BLaER1 (cell line): ENCODE results near the gene ARRDC4.
"Not testable (repeated sequence)": the region's sequence is repeated elsewhere in the genome, so short reads cannot be mapped to it uniquely, and the experiment has no call there.

Experiments
- H3K27ac ChIP-seq: shearing (Covaris generic); formaldehyde crosslinking; 2 replicates; pipeline ENCODE4 v1.8.1; 2022
- H3K27me3 ChIP-seq: shearing (Covaris generic); formaldehyde crosslinking; 2 replicates; pipeline ENCODE4 v1.8.1; 2022
- H3K36me3 ChIP-seq: shearing (Covaris generic); formaldehyde crosslinking; 2 replicates; pipeline ENCODE4 v1.8.1; 2022
- H3K4me1 ChIP-seq: shearing (Covaris generic); formaldehyde crosslinking; 2 replicates; pipeline ENCODE4 v1.8.1; 2022
- H3K4me2 ChIP-seq: shearing (Covaris generic); formaldehyde crosslinking; 2 replicates; pipeline ENCODE4 v1.8.1; 2022
- H3K4me3 ChIP-seq: shearing (Covaris generic); formaldehyde crosslinking; 2 replicates; pipeline ENCODE4 v1.8.1; 2022
- H3K9ac ChIP-seq: shearing (Covaris generic); formaldehyde crosslinking; 2 replicates; pipeline ENCODE4 v1.8.1; 2022
- H3K9me3 ChIP-seq: shearing (Covaris generic); formaldehyde crosslinking; 2 replicates; pipeline ENCODE4 v1.8.1; 2022
- H4K20me1 ChIP-seq: shearing (Covaris generic); formaldehyde crosslinking; 2 replicates; pipeline ENCODE4 v1.8.1; 2022
- Cebpa-rat ChIP-seq: shearing (Covaris generic); IDR thresholded peaks from 2 replicates; pipeline ENCODE4 v1.8.1; 2022

The ARRDC4 gene

GRCh38 chr15:97978401-97979139, 18.1 kb downstream of the ARRDC4 start:
- Histone ChIP-seq H3K27me3 (no peaks in the 10 kb centered on the region), H3K4me1 (peaks cover 22% of the 10 kb centered on the region), H3K9me3 (no peaks in the 10 kb centered on the region), H3K4me2 (peak overlapping the region; percentile 45), H3K4me3 (no peak overlapping the region), H3K27ac (no peak overlapping the region), H4K20me1 (no peaks in the 10 kb centered on the region), H3K9ac (no peak overlapping the region), H3K36me3 (peaks cover 7% of the 10 kb centered on the region; the same call in 1 of the 2 replicates)
- TF ChIP-seq Cebpa-rat: no peak

- no peaks in the 10 kb centered on the region for H3K9me3 ChIP-seq
- H4K20me1 ChIP-seq: no peaks in the 10 kb centered on the region
- TF ChIP-seq Cebpa-rat: no peak
- H3K9ac ChIP-seq: no peak overlapping the region
- no peak overlapping the region for H3K4me3 ChIP-seq
- H3K4me2 ChIP-seq: peak overlapping the region; percentile 45
- H3K27me3 ChIP-seq: no peaks in the 10 kb centered on the region
- H3K27ac ChIP-seq: no peak overlapping the region
- peaks cover 3% of the 10 kb centered on the region; the same call in 1 of the 2 replicates for H3K36me3 ChIP-seq
- H3K4me1 ChIP-seq: peaks cover 22% of the 10 kb centered on the region
Observed at GRCh38 chr15:97979140-97979520, 18.6 kb downstream of the ARRDC4 start.

GRCh38 chr15:97981058-97981457, 20.6 kb downstream of the ARRDC4 start:
- H3K4me3 ChIP-seq: no peak overlapping the region
- no peaks in the 10 kb centered on the region for H4K20me1 ChIP-seq
- H3K27me3 ChIP-seq: no peaks in the 10 kb centered on the region
- H3K4me2 ChIP-seq: no peak overlapping the region
- peaks cover 22% of the 10 kb centered on the region for H3K4me1 ChIP-seq
- no peak overlapping the region for H3K9ac ChIP-seq
- H3K9me3 ChIP-seq: peaks cover 13% of the 10 kb centered on the region
- no peak overlapping the region for H3K27ac ChIP-seq
- no peaks in the 10 kb centered on the region for H3K36me3 ChIP-seq
- TF ChIP-seq Cebpa-rat: no peak

- TF ChIP-seq Cebpa-rat: no peak
- no peaks in the 10 kb centered on the region for H3K27me3 ChIP-seq
- H4K20me1 ChIP-seq: no peaks in the 10 kb centered on the region
- H3K4me1 ChIP-seq: peaks cover 22% of the 10 kb centered on the region
- H3K9ac ChIP-seq: no peak overlapping the region
- H3K4me3 ChIP-seq: no peak overlapping the region
- no peak overlapping the region for H3K4me2 ChIP-seq
- peaks cover 1% of the 10 kb centered on the region; the same call in 1 of the 2 replicates for H3K36me3 ChIP-seq
- no peak overlapping the region for H3K27ac ChIP-seq
- H3K9me3 ChIP-seq: peaks cover 20% of the 10 kb centered on the region
Observed at GRCh38 chr15:97981758-97982157, 21.3 kb downstream of the ARRDC4 start.

- H3K36me3 ChIP-seq: peaks cover 7% of the 10 kb centered on the region; the same call in 1 of the 2 replicates
- no peak for TF ChIP-seq Cebpa-rat
- H3K27ac ChIP-seq: no peak overlapping the region
- no peak overlapping the region for H3K9ac ChIP-seq
- H3K9me3 ChIP-seq: peaks cover 34% of the 10 kb centered on the region
- peaks cover 12% of the 10 kb centered on the region for H3K4me1 ChIP-seq
- H4K20me1 ChIP-seq: no peaks in the 10 kb centered on the region
- no peaks in the 10 kb centered on the region for H3K27me3 ChIP-seq
- no peak overlapping the region for H3K4me3 ChIP-seq
- no peak overlapping the region for H3K4me2 ChIP-seq
Observed at GRCh38 chr15:97984157-97984556, 23.7 kb downstream of the ARRDC4 start.

- not testable (repeated sequence) for H4K20me1 ChIP-seq, H3K4me1 ChIP-seq, H3K27ac ChIP-seq, H3K9ac ChIP-seq, H3K4me3 ChIP-seq, H3K36me3 ChIP-seq, H3K27me3 ChIP-seq, H3K4me2 ChIP-seq
- H3K9me3 ChIP-seq: peaks cover 37% of the 10 kb centered on the region
Observed at GRCh38 chr15:97985979-97986378, 25.5 kb downstream of the ARRDC4 start.

- no peaks in the 10 kb centered on the region for H4K20me1 ChIP-seq
- H3K4me2 ChIP-seq: no peak overlapping the region
- no peaks in the 10 kb centered on the region for H3K27me3 ChIP-seq
- H3K9me3 ChIP-seq: peaks cover 37% of the 10 kb centered on the region
- TF ChIP-seq Cebpa-rat: no peak
- no peak overlapping the region for H3K4me3 ChIP-seq
- H3K36me3 ChIP-seq: peaks cover 7% of the 10 kb centered on the region; the same call in 1 of the 2 replicates
- H3K27ac ChIP-seq: no peak overlapping the region
- no peak overlapping the region for H3K9ac ChIP-seq
- no peaks in the 10 kb centered on the region for H3K4me1 ChIP-seq
Observed at GRCh38 chr15:97986781-97987180, 26.3 kb downstream of the ARRDC4 start.

GRCh38 chr15:97989299-97989698, 28.8 kb downstream of the ARRDC4 start:
- H3K4me1 ChIP-seq: no peaks in the 10 kb centered on the region

GRCh38 chr15:97991972-97992541, 31.6 kb downstream of the ARRDC4 start:
- Histone ChIP-seq H3K4me3 (no peak overlapping the region), H3K4me2 (no peak overlapping the region), H3K27me3 (no peaks in the 10 kb centered on the region), H3K9me3 (peaks cover 14% of the 10 kb centered on the region), H3K4me1 (peaks cover 15% of the 10 kb centered on the region), H4K20me1 (no peaks in the 10 kb centered on the region), H3K27ac (no peak overlapping the region), H3K36me3 (peaks cover 3% of the 10 kb centered on the region; the same call in 1 of the 2 replicates), H3K9ac (no peak overlapping the region)
- TF ChIP-seq Cebpa-rat: no peak

More at GRCh38 chr15:97989299-97989698, 28.8 kb downstream of the ARRDC4 start:
- H3K9me3 ChIP-seq: peaks cover 37% of the 10 kb centered on the region
- H3K36me3 ChIP-seq: peaks cover 7% of the 10 kb centered on the region; the same call in 1 of the 2 replicates
- no peak for TF ChIP-seq Cebpa-rat
- H3K4me3 ChIP-seq: no peak overlapping the region
- no peak overlapping the region for H3K4me2 ChIP-seq
- no peak overlapping the region for H3K27ac ChIP-seq
- H4K20me1 ChIP-seq: no peaks in the 10 kb centered on the region
- no peak overlapping the region for H3K9ac ChIP-seq
- no peaks in the 10 kb centered on the region for H3K27me3 ChIP-seq

GRCh38 chr15:97992823-97993222, 32.3 kb downstream of the ARRDC4 start:
- Histone ChIP-seq H3K27ac (no peak overlapping the region), H3K4me3 (no peak overlapping the region), H3K27me3 (no peaks in the 10 kb centered on the region), H3K4me1 (peaks cover 20% of the 10 kb centered on the region), H3K4me2 (no peak overlapping the region), H3K9me3 (peaks cover 7% of the 10 kb centered on the region), H3K9ac (no peak overlapping the region), H4K20me1 (no peaks in the 10 kb centered on the region), H3K36me3 (no peaks in the 10 kb centered on the region)
- no peak for TF ChIP-seq Cebpa-rat
